Hepatocyte (in vitro differentiated cells): ENCODE results near the gene IL12B. TPM values are rescaled to one million over a fixed set of nuclear protein-coding genes. Genes with fewer than 3 reads are reported as not detected.
"Not testable (repeated sequence)": the region's sequence is repeated elsewhere in the genome, so short reads cannot be mapped to it uniquely, and the experiment has no call there.

Experiments used
- DNase-seq: peaks from one replicate; pipeline ENCODE4 v3.0.0-alpha.2; 2016; ENCODE audit warnings: low spot score
- H2AFZ ChIP-seq: fragments of 200-600 bp; sonication (generic); 2 replicates; pipeline ENCODE4 v1.6.0; 2016; ENCODE audit warnings: antibody characterized with exemption, mild to moderate bottlenecking
- H3K27ac ChIP-seq: fragments of 200-600 bp; sonication (generic); 2 replicates; pipeline ENCODE4 v1.5.1; 2016; ENCODE audit warnings: mild to moderate bottlenecking
- H3K27me3 ChIP-seq: fragments of 200-600 bp; sonication (generic); 2 replicates; pipeline ENCODE4 v1.6.1; 2016
- H3K36me3 ChIP-seq: fragments of 200-600 bp; sonication (generic); replicated peaks from 2 replicates; pipeline ENCODE4 v1.5.1; 2016; ENCODE audit warnings: low read depth; ENCODE audit not compliant: insufficient read depth
- H3K4me1 ChIP-seq: fragments of 200-600 bp; sonication (generic); 2 replicates; pipeline ENCODE4 v1.5.1; 2016; ENCODE audit warnings: mild to moderate bottlenecking, moderate library complexity; ENCODE audit not compliant: insufficient read depth
- H3K4me2 ChIP-seq: fragments of 200-600 bp; sonication (generic); 2 replicates; pipeline ENCODE4 v1.6.0; 2016
- H3K4me3 ChIP-seq: fragments of 200-600 bp; sonication (generic); 2 replicates; pipeline ENCODE4 v1.5.1; 2016; ENCODE audit warnings: mild to moderate bottlenecking
- H3K79me2 ChIP-seq: fragments of 200-600 bp; sonication (generic); 2 replicates; pipeline ENCODE4 v1.6.0; 2017; ENCODE audit warnings: mild to moderate bottlenecking
- H3K9me2 ChIP-seq: fragments of 200-600 bp; sonication (generic); replicated peaks from 2 replicates; pipeline ENCODE4 v1.6.0; 2017; ENCODE audit warnings: mild to moderate bottlenecking; ENCODE audit not compliant: insufficient read depth
- H3K9me3 ChIP-seq: fragments of 200-600 bp; sonication (generic); 2 replicates; pipeline ENCODE4 v1.5.1; 2016; ENCODE audit warnings: low read depth, mild to moderate bottlenecking
- H4K20me1 ChIP-seq: fragments of 200-600 bp; sonication (generic); 2 replicates; pipeline ENCODE4 v1.6.0; 2016; ENCODE audit warnings: mild to moderate bottlenecking; ENCODE audit not compliant: insufficient read depth, poor library complexity, severe bottlenecking
- EZH2 ChIP-seq: fragments of 200-600 bp; sonication (generic); IDR thresholded peaks from 2 replicates; pipeline ENCODE4 v1.6.1; 2016; ENCODE audit warnings: antibody characterized with exemption, mild to moderate bottlenecking, borderline replicate concordance
- EZH2phosphoT487 ChIP-seq: fragments of 200-600 bp; sonication (generic); IDR thresholded peaks from one replicate; pipeline ENCODE4 v1.6.1; 2018; ENCODE audit warnings: antibody characterized with exemption, mild to moderate bottlenecking, low read depth, moderate library complexity; ENCODE audit not compliant: unreplicated experiment, severe bottlenecking
- WGBS: methylation state at CpG from one replicate; pipeline ENCODE4 v1.1.6; 2016; ENCODE audit warnings: low lambda C conversion rate; ENCODE audit errors: missing lambda C conversion rate; 5-methylcytosine and 5-hydroxymethylcytosine counted together
- polyA plus RNA-seq: library from polyadenylated mRNA; unstranded; fragments of >200 nt; fragmentation: Nextera tagmentation; extraction: Ambion mirVana; gene quantifications from 2 replicates; pipeline ENCODE4 v1.2.1, GENCODE V29; 2016
- total RNA-seq: library from RNA; depleted of rRNA; stranded (reverse); fragments of >200 nt; gene quantifications from 2 replicates; pipeline ENCODE4 v1.2.3, GENCODE V29; 2014
- TF ChIP-seq, protein P1 (sequence below): fragments of 200-600 bp; sonication (generic); IDR thresholded peaks from 2 replicates; pipeline ENCODE4 v1.5.1; 2016; ENCODE audit warnings: antibody characterized with exemption, mild to moderate bottlenecking; ENCODE audit not compliant: poor library complexity

The IL12B gene
- total and polyA plus RNA-seq, 2 experiments from 2014 or later = not detected

DNA sequence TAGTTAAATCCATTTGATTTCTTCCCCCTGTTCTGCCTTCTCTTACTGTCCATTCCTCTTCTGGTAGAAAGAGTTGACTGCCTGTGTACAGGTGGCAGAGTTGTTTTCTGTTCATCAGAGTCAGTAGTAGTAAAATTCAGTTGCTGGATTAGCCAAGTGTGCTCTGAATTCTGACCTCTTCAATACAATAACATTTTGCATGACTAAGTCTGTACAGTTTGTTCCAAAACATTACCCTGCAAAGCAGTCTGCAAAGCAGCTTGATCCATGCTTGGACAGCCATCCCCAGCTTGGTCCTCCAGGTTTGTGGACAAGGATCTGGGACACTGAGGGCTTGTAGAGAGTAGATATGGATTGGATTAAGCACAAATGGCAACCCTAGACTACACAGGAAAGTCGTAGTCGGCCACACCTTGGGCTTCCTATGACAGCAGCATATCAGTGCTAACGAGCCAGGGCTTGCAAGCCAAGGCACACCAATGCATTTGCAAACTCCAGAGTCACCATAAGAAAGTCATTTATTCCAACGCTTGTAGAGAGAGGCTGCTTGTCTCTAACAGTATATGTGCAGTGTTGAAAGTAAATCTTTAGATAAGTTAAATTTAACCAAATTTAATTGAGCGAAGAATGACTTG lies 25.2 kb downstream of the IL12B start:
- no peaks in the 10 kb centered on the region for H4K20me1 ChIP-seq
- H3K27me3 ChIP-seq = peaks cover 20% of the 10 kb centered on the region
- no peaks in the 10 kb centered on the region for H3K9me2 ChIP-seq
- H2AFZ ChIP-seq = no peak overlapping the region
- H3K36me3 ChIP-seq = no peaks in the 10 kb centered on the region
- no peak overlapping the region for H3K27ac ChIP-seq
- no peaks in the 10 kb centered on the region for H3K9me3 ChIP-seq
- H3K79me2 ChIP-seq = no peaks in the 10 kb centered on the region
- TF ChIP-seq, protein P1, sequence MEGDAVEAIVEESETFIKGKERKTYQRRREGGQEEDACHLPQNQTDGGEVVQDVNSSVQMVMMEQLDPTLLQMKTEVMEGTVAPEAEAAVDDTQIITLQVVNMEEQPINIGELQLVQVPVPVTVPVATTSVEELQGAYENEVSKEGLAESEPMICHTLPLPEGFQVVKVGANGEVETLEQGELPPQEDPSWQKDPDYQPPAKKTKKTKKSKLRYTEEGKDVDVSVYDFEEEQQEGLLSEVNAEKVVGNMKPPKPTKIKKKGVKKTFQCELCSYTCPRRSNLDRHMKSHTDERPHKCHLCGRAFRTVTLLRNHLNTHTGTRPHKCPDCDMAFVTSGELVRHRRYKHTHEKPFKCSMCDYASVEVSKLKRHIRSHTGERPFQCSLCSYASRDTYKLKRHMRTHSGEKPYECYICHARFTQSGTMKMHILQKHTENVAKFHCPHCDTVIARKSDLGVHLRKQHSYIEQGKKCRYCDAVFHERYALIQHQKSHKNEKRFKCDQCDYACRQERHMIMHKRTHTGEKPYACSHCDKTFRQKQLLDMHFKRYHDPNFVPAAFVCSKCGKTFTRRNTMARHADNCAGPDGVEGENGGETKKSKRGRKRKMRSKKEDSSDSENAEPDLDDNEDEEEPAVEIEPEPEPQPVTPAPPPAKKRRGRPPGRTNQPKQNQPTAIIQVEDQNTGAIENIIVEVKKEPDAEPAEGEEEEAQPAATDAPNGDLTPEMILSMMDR = no peak
- TF ChIP-seq EZH2 (no peak), EZH2phosphoT487 (no peak)
- H3K4me3 ChIP-seq = no peak overlapping the region
- 82% methylated on average over 5 of the region's 5 CpGs for WGBS
- H3K4me2 ChIP-seq = no peak overlapping the region
- no peaks in the 10 kb centered on the region for H3K4me1 ChIP-seq
- no peak for DNase-seq

- Histone ChIP-seq H3K79me2 (no peaks in the 10 kb centered on the region), H4K20me1 (no peaks in the 10 kb centered on the region), H3K36me3 (no peaks in the 10 kb centered on the region), H3K27ac (no peak overlapping the region), H3K27me3 (peaks cover 5% of the 10 kb centered on the region), H3K4me2 (no peak overlapping the region), H3K9me2 (no peaks in the 10 kb centered on the region), H2AFZ (no peak overlapping the region), H3K4me1 (no peaks in the 10 kb centered on the region), H3K9me3 (no peaks in the 10 kb centered on the region), H3K4me3 (no peak overlapping the region)
- WGBS = 91% methylated on average over 4 of the region's 4 CpGs
- TF ChIP-seq EZH2phosphoT487 = no peak
- TF ChIP-seq, protein P1 = no peak
- no peak for TF ChIP-seq EZH2
- no peak for DNase-seq
Measured at GRCh38 chr5:159303286-159303685, 27.0 kb downstream of the IL12B start.

DNA sequence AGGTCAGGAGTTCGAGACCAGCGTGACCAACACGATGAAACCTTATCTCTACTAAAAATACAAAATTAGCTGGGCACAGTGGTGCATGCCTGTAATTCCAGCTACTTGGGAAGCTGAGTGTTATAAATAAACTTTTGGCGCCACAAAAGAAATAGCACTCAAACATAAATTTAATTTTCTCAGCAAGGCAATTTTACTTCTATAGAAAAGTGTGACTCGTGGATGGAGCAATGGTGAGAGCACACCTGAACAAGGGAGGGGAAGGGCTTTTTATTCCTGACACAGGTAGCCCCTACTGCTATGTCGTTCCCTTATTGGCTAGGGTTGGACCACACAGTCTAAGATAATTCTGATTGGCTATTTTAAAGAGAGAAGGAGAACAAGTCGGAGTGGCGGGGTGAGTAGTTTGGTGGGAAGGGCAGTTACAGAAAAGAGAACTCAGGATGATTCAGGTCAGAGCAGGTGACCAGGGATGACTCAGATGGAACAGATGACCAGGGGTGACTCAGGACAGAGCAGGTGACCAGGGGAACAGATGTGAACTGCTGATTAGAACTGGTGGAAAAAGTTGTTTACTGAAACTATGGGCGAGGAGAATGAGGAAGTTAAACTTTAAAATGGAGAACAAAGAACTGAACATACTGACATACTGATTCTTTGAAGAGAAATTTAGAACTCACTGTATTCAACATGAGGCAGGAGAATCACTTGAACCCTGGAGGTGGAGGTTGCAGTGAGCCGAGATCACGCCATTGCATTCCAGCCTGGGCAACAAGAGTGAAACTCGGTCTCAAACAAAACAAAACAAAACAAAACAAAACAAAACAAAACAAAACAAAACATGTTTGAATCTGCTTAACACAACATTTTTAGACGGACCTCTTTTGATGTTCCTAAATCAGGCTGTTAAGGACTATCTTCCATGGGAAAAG lies 28.1 kb downstream of the IL12B start:
- not testable (repeated sequence) for H4K20me1 ChIP-seq, H3K79me2 ChIP-seq, H3K36me3 ChIP-seq, H3K9me2 ChIP-seq, H3K27me3 ChIP-seq, H3K4me1 ChIP-seq, H3K4me2 ChIP-seq, H3K4me3 ChIP-seq, H3K9me3 ChIP-seq
- H3K27ac ChIP-seq = peak overlapping the region; percentile 91
- H2AFZ ChIP-seq = peak overlapping the region; percentile 31
- 88% methylated on average over 13 of the region's 13 CpGs for WGBS
- peak; percentile 71 for DNase-seq

- peak overlapping the region; percentile 77 for H3K27ac ChIP-seq
- peaks cover 3% of the 10 kb centered on the region for H3K9me3 ChIP-seq
- no peaks in the 10 kb centered on the region for H3K79me2 ChIP-seq
- no peak overlapping the region for H2AFZ ChIP-seq
- no peak for TF ChIP-seq EZH2phosphoT487
- no peak for TF ChIP-seq EZH2
- TF ChIP-seq, protein P1 = no peak
- H3K36me3 ChIP-seq = no peaks in the 10 kb centered on the region
- no peaks in the 10 kb centered on the region for H3K4me1 ChIP-seq
- no peaks in the 10 kb centered on the region for H3K9me2 ChIP-seq
- WGBS = 89% methylated on average over 3 of the region's 3 CpGs
- no peak overlapping the region for H3K4me3 ChIP-seq
- no peaks in the 10 kb centered on the region for H3K27me3 ChIP-seq
- no peaks in the 10 kb centered on the region for H4K20me1 ChIP-seq
- H3K4me2 ChIP-seq = no peak overlapping the region
- DNase-seq = no peak
Measured at GRCh38 chr5:159301466-159301865, 28.8 kb downstream of the IL12B start.

DNA sequence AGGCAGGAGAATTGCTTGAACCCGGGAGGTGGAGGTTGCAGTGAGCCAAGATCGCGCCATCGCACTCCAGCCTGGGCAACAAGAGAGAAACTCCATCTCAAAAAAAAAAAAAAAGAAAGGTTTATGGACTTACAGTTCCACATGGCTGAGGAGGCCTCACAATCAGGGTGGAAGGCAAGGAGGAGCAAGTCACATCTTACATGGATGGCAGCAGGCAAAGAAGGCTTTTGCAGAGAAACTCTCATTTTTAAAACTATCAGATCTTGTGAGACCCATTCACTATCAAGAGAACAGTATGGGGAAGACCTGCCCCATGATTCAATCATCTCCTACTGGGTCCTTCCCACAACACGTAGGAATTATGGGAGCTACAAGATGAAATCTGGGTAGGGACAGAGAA lies 33.0 kb downstream of the IL12B start:
- 97% methylated on average over 5 of the region's 5 CpGs for WGBS
- not testable (repeated sequence) for H3K4me3 ChIP-seq, H4K20me1 ChIP-seq, H3K4me2 ChIP-seq, H3K27ac ChIP-seq, H3K27me3 ChIP-seq, H3K9me2 ChIP-seq, H3K36me3 ChIP-seq, H2AFZ ChIP-seq, H3K79me2 ChIP-seq, H3K9me3 ChIP-seq, H3K4me1 ChIP-seq, DNase-seq
